CD4-positive, CD25-positive, alpha-beta regulatory T cell (primary cell): Measurements from ENCODE around the gene NCKAP5. TPM values are rescaled to one million over a fixed set of nuclear protein-coding genes. Genes with fewer than 3 reads are reported as not detected.

Source experiments
- ATAC-seq, 2 donors: fragments of 150-1000 bp; cut with Tn5 transposase; one replicate each; pipeline ENCODE4 v1.10.0; 2021; ENCODE audit warnings: low read depth in 2 of 2, moderate number of reproducible peaks in 2 of 2, moderate library complexity in 1 of 2
- DNase-seq, 3 donors: peaks; one replicate each; pipeline versions ENCODE4 v3.0.0 to v3.0.0-alpha.2; 2012 to 2022; ENCODE audit warnings: mixed read lengths in 1 of 3
- H3K27ac ChIP-seq: one replicate; pipeline ENCODE4 v1.7.0; 2013; ENCODE audit warnings: mild to moderate bottlenecking, low read length; ENCODE audit not compliant: insufficient read depth, poor library complexity, severe bottlenecking
- H3K27me3 ChIP-seq: one replicate; pipeline ENCODE4 v1.7.0; 2013; ENCODE audit warnings: low read length; ENCODE audit not compliant: control insufficient read depth, insufficient read depth
- H3K36me3 ChIP-seq: one replicate; pipeline ENCODE4 v1.7.0; 2013; ENCODE audit warnings: mild to moderate bottlenecking, low read length, moderate library complexity; ENCODE audit not compliant: control insufficient read depth, insufficient read depth
- H3K4me1 ChIP-seq: 2 replicates; pipeline ENCODE4 v1.7.0; 2013; ENCODE audit warnings: mild to moderate bottlenecking, low read length; ENCODE audit not compliant: insufficient read depth, control insufficient read depth, poor library complexity, severe bottlenecking
- H3K4me3 ChIP-seq: one replicate; pipeline ENCODE4 v1.7.0; 2013; ENCODE audit warnings: low read depth, mild to moderate bottlenecking, low read length, moderate library complexity
- H3K9me3 ChIP-seq, 2 experiments: 1 replicate in 1 of 2; 2 replicates in 1 of 2; pipeline ENCODE4 v1.7.0; 2013; ENCODE audit warnings: low read length in 2 of 2, mild to moderate bottlenecking in 1 of 2, moderate library complexity in 1 of 2; ENCODE audit not compliant: control insufficient read depth in 2 of 2
- H3K27ac Mint-ChIP-seq, 3 donors: one replicate each; pipeline ENCODE4 v1.8.0; 2020 to 2022; ENCODE audit warnings: mild to moderate bottlenecking in 3 of 3, mixed read lengths in 3 of 3, moderate library complexity in 2 of 3
- H3K27me3 Mint-ChIP-seq: one replicate; pipeline ENCODE4 v1.8.0; 2022; ENCODE audit warnings: mild to moderate bottlenecking, mixed read lengths
- H3K36me3 Mint-ChIP-seq: one replicate; pipeline ENCODE4 v1.8.0; 2020; ENCODE audit warnings: mixed read lengths
- H3K4me1 Mint-ChIP-seq, 4 donors: one replicate each; pipeline ENCODE4 v1.8.0; 2020 to 2022; ENCODE audit warnings: mixed read lengths in 4 of 4, mild to moderate bottlenecking in 1 of 4
- H3K4me3 Mint-ChIP-seq, 4 donors: one replicate each; pipeline ENCODE4 v1.8.0; 2020 to 2022; ENCODE audit warnings: mild to moderate bottlenecking in 4 of 4, mixed read lengths in 4 of 4, moderate library complexity in 3 of 4
- H3K9me3 Mint-ChIP-seq, 7 donors: one replicate each; pipeline ENCODE4 v1.8.0; 2020 to 2022; ENCODE audit warnings: mixed read lengths in 7 of 7, mild to moderate bottlenecking in 3 of 7, moderate library complexity in 2 of 7
- polyA plus RNA-seq, 4 donors: library from polyadenylated mRNA; unstranded; fragments of 300-500 nt; fragmentation: Illumina TruSeq; gene quantifications; one replicate each; pipeline ENCODE4 v1.2.3, GENCODE V29; 2021
- total RNA-seq: library from RNA; stranded (reverse); gene quantifications from one replicate; pipeline ENCODE4 v1.2.3, GENCODE V29; 2022

Gene NCKAP5
- total and polyA plus RNA-seq, 5 donors from 2014 or later = not detected

GRCh38 chr2:133415210-133415876, 152.9 kb downstream of the NCKAP5 start:
- H3K36me3 Mint-ChIP-seq = no peaks in the 10 kb centered on the region
- H3K4me1 ChIP-seq = no peaks in the 10 kb centered on the region
- H3K4me1 Mint-ChIP-seq = no peaks in the 10 kb centered on the region
- no peak for ATAC-seq
- H3K4me3 ChIP-seq = no peak overlapping the region
- H3K9me3 Mint-ChIP-seq = peaks cover 0 to 4% (median 0%) of the 10 kb centered on the region in 7 donors
- no peaks in the 10 kb centered on the region for H3K36me3 ChIP-seq
- H3K27me3 ChIP-seq = no peaks in the 10 kb centered on the region
- H3K9me3 ChIP-seq = no peaks in the 10 kb centered on the region
- H3K27me3 Mint-ChIP-seq = no peaks in the 10 kb centered on the region
- no peak for DNase-seq
- H3K4me3 Mint-ChIP-seq = no peak overlapping the region
- H3K27ac ChIP-seq = no peak overlapping the region
- no peak overlapping the region for H3K27ac Mint-ChIP-seq

GRCh38 chr2:133414486-133415209, 153.6 kb downstream of the NCKAP5 start:
- no peak overlapping the region for H3K27ac Mint-ChIP-seq
- Histone ChIP-seq H3K36me3 (no peaks in the 10 kb centered on the region), H3K4me1 (no peaks in the 10 kb centered on the region), H3K4me3 (no peak overlapping the region), H3K27ac (no peak overlapping the region), H3K9me3 (no peaks in the 10 kb centered on the region), H3K27me3 (no peaks in the 10 kb centered on the region)
- H3K27me3 Mint-ChIP-seq = no peaks in the 10 kb centered on the region
- DNase-seq (no peak), ATAC-seq (no peak)
- H3K4me1 Mint-ChIP-seq = no peaks in the 10 kb centered on the region
- no peak overlapping the region for H3K4me3 Mint-ChIP-seq
- no peaks in the 10 kb centered on the region for H3K36me3 Mint-ChIP-seq
- H3K9me3 Mint-ChIP-seq = peaks cover 0 to 4% (median 0%) of the 10 kb centered on the region in 7 donors

- Mint-ChIP-seq H3K27ac (no peak overlapping the region), H3K4me3 (no peak overlapping the region), H3K27me3 (no peaks in the 10 kb centered on the region), H3K36me3 (no peaks in the 10 kb centered on the region), H3K4me1 (no peaks in the 10 kb centered on the region), H3K9me3 (peaks cover 0 to 4% (median 0%) of the 10 kb centered on the region in 7 donors)
- DNase-seq (no peak), ATAC-seq (no peak)
- no peaks in the 10 kb centered on the region for H3K27me3 ChIP-seq
- no peaks in the 10 kb centered on the region for H3K9me3 ChIP-seq
- no peaks in the 10 kb centered on the region for H3K36me3 ChIP-seq
- H3K4me3 ChIP-seq = no peak overlapping the region
- no peaks in the 10 kb centered on the region for H3K4me1 ChIP-seq
- H3K27ac ChIP-seq = no peak overlapping the region
Measured at GRCh38 chr2:133413863-133414262, 154.4 kb downstream of the NCKAP5 start.

GRCh38 chr2:133412694-133413093, 155.6 kb downstream of the NCKAP5 start:
- no peaks in the 10 kb centered on the region for H3K27me3 ChIP-seq
- Mint-ChIP-seq H3K9me3 (peaks cover 0 to 3% (median 0%) of the 10 kb centered on the region in 7 donors), H3K27me3 (no peaks in the 10 kb centered on the region), H3K36me3 (no peaks in the 10 kb centered on the region), H3K27ac (no peak overlapping the region), H3K4me3 (no peak overlapping the region), H3K4me1 (no peaks in the 10 kb centered on the region)
- no peak overlapping the region for H3K27ac ChIP-seq
- no peak overlapping the region for H3K4me3 ChIP-seq
- DNase-seq (no peak), ATAC-seq (no peak)
- H3K4me1 ChIP-seq = no peaks in the 10 kb centered on the region
- no peaks in the 10 kb centered on the region for H3K9me3 ChIP-seq
- no peaks in the 10 kb centered on the region for H3K36me3 ChIP-seq

GRCh38 chr2:133411857-133412256, 156.4 kb downstream of the NCKAP5 start:
- no peak overlapping the region for H3K27ac ChIP-seq
- H3K4me1 Mint-ChIP-seq = no peaks in the 10 kb centered on the region
- H3K36me3 ChIP-seq = no peaks in the 10 kb centered on the region
- no peaks in the 10 kb centered on the region for H3K27me3 Mint-ChIP-seq
- H3K27me3 ChIP-seq = no peaks in the 10 kb centered on the region
- no peaks in the 10 kb centered on the region for H3K4me1 ChIP-seq
- no peak for DNase-seq
- no peak for ATAC-seq
- H3K27ac Mint-ChIP-seq = no peak overlapping the region
- H3K9me3 ChIP-seq = no peaks in the 10 kb centered on the region
- no peak overlapping the region for H3K4me3 ChIP-seq
- no peak overlapping the region for H3K4me3 Mint-ChIP-seq
- H3K36me3 Mint-ChIP-seq = no peaks in the 10 kb centered on the region
- H3K9me3 Mint-ChIP-seq = peaks cover 0 to 1% (median 0%) of the 10 kb centered on the region in 7 donors

GRCh38 chr2:133411101-133411500, 157.2 kb downstream of the NCKAP5 start:
- Mint-ChIP-seq H3K36me3 (no peaks in the 10 kb centered on the region), H3K4me1 (no peaks in the 10 kb centered on the region), H3K27ac (no peak overlapping the region), H3K4me3 (no peak overlapping the region), H3K27me3 (no peaks in the 10 kb centered on the region), H3K9me3 (peaks cover 0 to 1% (median 0%) of the 10 kb centered on the region in 7 donors)
- Histone ChIP-seq H3K27ac (no peak overlapping the region), H3K36me3 (no peaks in the 10 kb centered on the region), H3K4me3 (no peak overlapping the region), H3K4me1 (no peaks in the 10 kb centered on the region), H3K9me3 (no peaks in the 10 kb centered on the region), H3K27me3 (no peaks in the 10 kb centered on the region)
- ATAC-seq (no peak), DNase-seq (no peak)

- Mint-ChIP-seq H3K9me3 (peaks cover 0 to 1% (median 0%) of the 10 kb centered on the region in 7 donors), H3K36me3 (no peaks in the 10 kb centered on the region), H3K27ac (peak overlapping the region in 1 of 3 donors; percentile 3), H3K4me1 (no peaks in the 10 kb centered on the region), H3K27me3 (no peaks in the 10 kb centered on the region), H3K4me3 (no peak overlapping the region)
- DNase-seq (no peak), ATAC-seq (no peak)
- no peaks in the 10 kb centered on the region for H3K9me3 ChIP-seq
- H3K4me3 ChIP-seq = no peak overlapping the region
- H3K4me1 ChIP-seq = no peaks in the 10 kb centered on the region
- no peaks in the 10 kb centered on the region for H3K27me3 ChIP-seq
- no peak overlapping the region for H3K27ac ChIP-seq
- H3K36me3 ChIP-seq = no peaks in the 10 kb centered on the region
Measured at GRCh38 chr2:133409581-133410285, 158.5 kb downstream of the NCKAP5 start.
